ENCODE measurements around the gene BCKDHA. TPM values are rescaled to one million over a fixed set of nuclear protein-coding genes. Genes with fewer than 3 reads are reported as not detected.

Gene BCKDHA
- total and polyA plus RNA-seq, 9 of the 15 experiments (the other 6 are each of a cell fraction or from before 2014, with no cell fraction given), result 4.5 to 52.5 (median 14.1) TPM

DNA sequence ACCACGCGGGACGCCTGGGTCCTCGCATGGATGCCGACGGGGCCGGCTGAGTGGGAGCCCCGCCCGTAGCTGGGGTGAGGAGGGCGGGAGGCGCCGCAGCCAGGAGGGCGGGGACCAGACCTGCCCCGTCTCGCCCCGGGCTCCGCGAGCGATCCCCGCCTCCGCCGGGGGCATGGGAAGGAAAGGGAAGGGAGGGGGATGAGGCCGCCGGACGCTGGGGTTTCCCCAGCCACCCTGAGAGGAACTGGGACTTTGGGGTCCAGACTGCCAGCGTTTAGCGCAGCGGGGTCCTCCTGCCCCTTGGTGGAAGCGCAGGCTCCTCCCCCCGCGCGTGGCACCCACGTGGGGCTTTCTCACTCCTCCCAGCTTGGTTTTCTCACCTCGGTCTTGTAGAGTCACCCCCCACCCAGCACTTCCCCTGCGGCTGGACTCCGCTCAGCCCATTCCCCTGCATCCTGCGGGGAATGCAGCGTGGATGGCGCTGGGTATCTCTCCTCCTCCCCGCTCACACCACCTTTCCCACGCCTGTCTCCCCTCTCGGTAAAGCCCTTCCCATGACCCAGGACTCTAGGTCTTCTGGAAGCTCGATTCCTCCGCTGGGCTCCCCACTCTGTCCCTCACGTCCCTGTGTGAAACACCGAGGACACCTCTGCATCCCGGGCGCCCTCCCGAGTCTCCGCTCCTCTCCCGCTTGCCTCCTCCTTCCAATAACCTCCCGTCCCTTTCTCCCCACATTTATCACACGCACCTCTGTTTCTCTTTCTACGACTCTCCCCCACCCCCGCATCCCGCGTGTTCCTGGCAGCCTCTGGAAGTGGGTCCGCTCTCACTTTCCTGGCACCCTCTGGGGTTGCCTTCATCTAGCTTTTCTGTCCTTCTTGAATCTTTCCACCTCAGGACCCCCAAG is 46.0 kb upstream of the BCKDHA start (continued):
- TF ChIP-seq, protein P1, sequence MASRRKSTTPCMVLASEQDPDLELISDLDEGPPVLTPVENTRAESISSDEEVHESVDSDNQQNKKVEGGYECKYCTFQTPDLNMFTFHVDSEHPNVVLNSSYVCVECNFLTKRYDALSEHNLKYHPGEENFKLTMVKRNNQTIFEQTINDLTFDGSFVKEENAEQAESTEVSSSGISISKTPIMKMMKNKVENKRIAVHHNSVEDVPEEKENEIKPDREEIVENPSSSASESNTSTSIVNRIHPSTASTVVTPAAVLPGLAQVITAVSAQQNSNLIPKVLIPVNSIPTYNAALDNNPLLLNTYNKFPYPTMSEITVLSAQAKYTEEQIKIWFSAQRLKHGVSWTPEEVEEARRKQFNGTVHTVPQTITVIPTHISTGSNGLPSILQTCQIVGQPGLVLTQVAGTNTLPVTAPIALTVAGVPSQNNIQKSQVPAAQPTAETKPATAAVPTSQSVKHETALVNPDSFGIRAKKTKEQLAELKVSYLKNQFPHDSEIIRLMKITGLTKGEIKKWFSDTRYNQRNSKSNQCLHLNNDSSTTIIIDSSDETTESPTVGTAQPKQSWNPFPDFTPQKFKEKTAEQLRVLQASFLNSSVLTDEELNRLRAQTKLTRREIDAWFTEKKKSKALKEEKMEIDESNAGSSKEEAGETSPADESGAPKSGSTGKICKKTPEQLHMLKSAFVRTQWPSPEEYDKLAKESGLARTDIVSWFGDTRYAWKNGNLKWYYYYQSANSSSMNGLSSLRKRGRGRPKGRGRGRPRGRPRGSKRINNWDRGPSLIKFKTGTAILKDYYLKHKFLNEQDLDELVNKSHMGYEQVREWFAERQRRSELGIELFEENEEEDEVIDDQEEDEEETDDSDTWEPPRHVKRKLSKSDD (conservative IDR thresholded peaks at IDR 0.05; ENCODE audit: low read length), result no peak
- TF ChIP-seq TGIF2 (CRISPR knock-in tag; IDR thresholded peaks at IDR 0.05), result no peak
- TF ChIP-seq SOX6 (IDR thresholded peaks at IDR 0.05), result no peak
- TF ChIP-seq ATF1 (CRISPR knock-in tag; IDR thresholded peaks at IDR 0.05), result no peak
- TF ChIP-seq ATF1 (tag; IDR thresholded peaks at IDR 0.05), result peak; percentile 46; the same call in 1 of the 2 replicates
- TF ChIP-seq BRD4 (IDR thresholded peaks at IDR 0.05), result no peak
- no peak for TF ChIP-seq SAFB2 (IDR thresholded peaks at IDR 0.05; ENCODE audit: borderline replicate concordance, low read depth, low read length, severe bottlenecking)
- TF ChIP-seq NCOA2 (IDR thresholded peaks at IDR 0.05; ENCODE audit: partially characterized antibody in 2 of 2), result no peak
- TF ChIP-seq U2AF1 (optimal IDR thresholded peaks at IDR 0.05; ENCODE audit: low read depth, low read length), result no peak
- TF ChIP-seq XRCC3 (IDR thresholded peaks at IDR 0.05), result no peak
- TF ChIP-seq TCF7 (IDR thresholded peaks at IDR 0.05; ENCODE audit: borderline replicate concordance), result no peak
- TF ChIP-seq ATF7 (IDR thresholded peaks at IDR 0.05), result peak; percentile 32; the same call in 1 of the 2 replicates
- TF ChIP-seq FOXA1 (IDR thresholded peaks at IDR 0.05; ENCODE audit: borderline replicate concordance), result no peak
- TF ChIP-seq, protein P2, sequence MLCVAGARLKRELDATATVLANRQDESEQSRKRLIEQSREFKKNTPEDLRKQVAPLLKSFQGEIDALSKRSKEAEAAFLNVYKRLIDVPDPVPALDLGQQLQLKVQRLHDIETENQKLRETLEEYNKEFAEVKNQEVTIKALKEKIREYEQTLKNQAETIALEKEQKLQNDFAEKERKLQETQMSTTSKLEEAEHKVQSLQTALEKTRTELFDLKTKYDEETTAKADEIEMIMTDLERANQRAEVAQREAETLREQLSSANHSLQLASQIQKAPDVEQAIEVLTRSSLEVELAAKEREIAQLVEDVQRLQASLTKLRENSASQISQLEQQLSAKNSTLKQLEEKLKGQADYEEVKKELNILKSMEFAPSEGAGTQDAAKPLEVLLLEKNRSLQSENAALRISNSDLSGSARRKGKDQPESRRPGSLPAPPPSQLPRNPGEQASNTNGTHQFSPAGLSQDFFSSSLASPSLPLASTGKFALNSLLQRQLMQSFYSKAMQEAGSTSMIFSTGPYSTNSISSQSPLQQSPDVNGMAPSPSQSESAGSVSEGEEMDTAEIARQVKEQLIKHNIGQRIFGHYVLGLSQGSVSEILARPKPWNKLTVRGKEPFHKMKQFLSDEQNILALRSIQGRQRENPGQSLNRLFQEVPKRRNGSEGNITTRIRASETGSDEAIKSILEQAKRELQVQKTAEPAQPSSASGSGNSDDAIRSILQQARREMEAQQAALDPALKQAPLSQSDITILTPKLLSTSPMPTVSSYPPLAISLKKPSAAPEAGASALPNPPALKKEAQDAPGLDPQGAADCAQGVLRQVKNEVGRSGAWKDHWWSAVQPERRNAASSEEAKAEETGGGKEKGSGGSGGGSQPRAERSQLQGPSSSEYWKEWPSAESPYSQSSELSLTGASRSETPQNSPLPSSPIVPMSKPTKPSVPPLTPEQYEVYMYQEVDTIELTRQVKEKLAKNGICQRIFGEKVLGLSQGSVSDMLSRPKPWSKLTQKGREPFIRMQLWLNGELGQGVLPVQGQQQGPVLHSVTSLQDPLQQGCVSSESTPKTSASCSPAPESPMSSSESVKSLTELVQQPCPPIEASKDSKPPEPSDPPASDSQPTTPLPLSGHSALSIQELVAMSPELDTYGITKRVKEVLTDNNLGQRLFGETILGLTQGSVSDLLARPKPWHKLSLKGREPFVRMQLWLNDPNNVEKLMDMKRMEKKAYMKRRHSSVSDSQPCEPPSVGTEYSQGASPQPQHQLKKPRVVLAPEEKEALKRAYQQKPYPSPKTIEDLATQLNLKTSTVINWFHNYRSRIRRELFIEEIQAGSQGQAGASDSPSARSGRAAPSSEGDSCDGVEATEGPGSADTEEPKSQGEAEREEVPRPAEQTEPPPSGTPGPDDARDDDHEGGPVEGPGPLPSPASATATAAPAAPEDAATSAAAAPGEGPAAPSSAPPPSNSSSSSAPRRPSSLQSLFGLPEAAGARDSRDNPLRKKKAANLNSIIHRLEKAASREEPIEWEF (CRISPR knock-in tag; IDR thresholded peaks at IDR 0.05), result no peak
- no peak for TF ChIP-seq ZNF75A (CRISPR knock-in tag; IDR thresholded peaks at IDR 0.05)
- TF ChIP-seq ZFP36 (IDR thresholded peaks at IDR 0.05; ENCODE audit: low read depth, low read length, partially characterized antibody), result no peak
- no peak for TF ChIP-seq MCM2 (IDR thresholded peaks at IDR 0.05; ENCODE audit: low read depth)
- TF ChIP-seq SMARCB1 (IDR thresholded peaks at IDR 0.05; ENCODE audit: insufficient read length, low read depth), result no peak
- TF ChIP-seq, protein P3, sequence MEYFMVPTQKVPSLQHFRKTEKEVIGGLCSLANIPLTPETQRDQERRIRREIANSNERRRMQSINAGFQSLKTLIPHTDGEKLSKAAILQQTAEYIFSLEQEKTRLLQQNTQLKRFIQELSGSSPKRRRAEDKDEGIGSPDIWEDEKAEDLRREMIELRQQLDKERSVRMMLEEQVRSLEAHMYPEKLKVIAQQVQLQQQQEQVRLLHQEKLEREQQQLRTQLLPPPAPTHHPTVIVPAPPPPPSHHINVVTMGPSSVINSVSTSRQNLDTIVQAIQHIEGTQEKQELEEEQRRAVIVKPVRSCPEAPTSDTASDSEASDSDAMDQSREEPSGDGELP (CRISPR knock-in tag; IDR thresholded peaks at IDR 0.05; ENCODE audit: borderline replicate concordance), result 0 out of 2 replicates have a peak, but pooled peaks have one; percentile 43
- TF ChIP-seq SAP30 (IDR thresholded peaks at IDR 0.05; ENCODE audit: borderline replicate concordance, insufficient read depth, low read depth, low read length, poor library complexity, severe bottlenecking), result peak; percentile 29

All from K562 (cell line).